GM12872 (cell line): ENCODE measurements around the gene GFRA1.

Experiments used
- TF ChIP-seq, protein P1 (sequence below): IDR thresholded peaks from 3 replicates; pipeline ENCODE4 v1.5.1; 2011; ENCODE audit warnings: low read depth, mild to moderate bottlenecking, low read length, moderate library complexity; ENCODE audit not compliant: insufficient read depth

GFRA1 gene

DNA sequence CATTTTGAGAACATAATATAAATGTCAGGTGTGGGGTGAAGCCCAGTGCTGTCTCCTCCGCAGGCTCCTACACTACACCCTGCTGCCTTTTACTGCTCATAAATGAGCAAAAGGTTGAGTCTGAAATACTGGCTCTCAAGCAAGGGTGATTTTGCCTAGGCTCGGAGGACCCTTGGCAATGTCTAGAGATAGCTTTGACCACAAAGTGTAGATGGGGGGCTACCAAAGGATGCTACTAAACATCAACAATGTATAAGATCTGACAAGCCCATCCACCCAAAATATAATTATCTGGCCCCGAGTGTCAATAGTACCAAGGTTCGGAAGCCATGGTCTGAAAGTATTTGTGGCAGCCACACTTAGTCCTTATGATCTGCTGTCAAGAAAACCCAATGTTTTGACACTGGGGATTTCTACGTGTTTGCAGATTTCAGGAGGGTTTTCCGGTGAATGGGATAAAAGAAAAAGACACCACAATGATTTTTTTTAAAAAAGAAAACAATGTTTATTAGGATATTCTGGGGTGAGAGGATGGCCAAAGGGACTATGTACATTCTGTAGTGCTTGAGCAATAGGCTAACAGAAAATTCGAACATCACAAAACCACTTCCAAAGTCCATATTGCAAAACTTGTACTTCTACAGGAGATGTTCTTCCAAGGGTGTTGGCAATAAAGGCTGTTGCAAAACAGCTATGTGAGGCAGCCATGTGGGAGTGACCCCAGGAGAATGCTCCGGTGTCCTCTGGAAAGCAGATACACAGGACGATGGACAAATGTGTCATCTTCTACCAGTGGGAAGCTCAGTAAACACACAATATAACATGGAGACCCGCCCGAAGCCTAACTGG, 216.3 kb downstream of the GFRA1 start:
- TF ChIP-seq, protein P1, sequence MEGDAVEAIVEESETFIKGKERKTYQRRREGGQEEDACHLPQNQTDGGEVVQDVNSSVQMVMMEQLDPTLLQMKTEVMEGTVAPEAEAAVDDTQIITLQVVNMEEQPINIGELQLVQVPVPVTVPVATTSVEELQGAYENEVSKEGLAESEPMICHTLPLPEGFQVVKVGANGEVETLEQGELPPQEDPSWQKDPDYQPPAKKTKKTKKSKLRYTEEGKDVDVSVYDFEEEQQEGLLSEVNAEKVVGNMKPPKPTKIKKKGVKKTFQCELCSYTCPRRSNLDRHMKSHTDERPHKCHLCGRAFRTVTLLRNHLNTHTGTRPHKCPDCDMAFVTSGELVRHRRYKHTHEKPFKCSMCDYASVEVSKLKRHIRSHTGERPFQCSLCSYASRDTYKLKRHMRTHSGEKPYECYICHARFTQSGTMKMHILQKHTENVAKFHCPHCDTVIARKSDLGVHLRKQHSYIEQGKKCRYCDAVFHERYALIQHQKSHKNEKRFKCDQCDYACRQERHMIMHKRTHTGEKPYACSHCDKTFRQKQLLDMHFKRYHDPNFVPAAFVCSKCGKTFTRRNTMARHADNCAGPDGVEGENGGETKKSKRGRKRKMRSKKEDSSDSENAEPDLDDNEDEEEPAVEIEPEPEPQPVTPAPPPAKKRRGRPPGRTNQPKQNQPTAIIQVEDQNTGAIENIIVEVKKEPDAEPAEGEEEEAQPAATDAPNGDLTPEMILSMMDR = no peak

DNA sequence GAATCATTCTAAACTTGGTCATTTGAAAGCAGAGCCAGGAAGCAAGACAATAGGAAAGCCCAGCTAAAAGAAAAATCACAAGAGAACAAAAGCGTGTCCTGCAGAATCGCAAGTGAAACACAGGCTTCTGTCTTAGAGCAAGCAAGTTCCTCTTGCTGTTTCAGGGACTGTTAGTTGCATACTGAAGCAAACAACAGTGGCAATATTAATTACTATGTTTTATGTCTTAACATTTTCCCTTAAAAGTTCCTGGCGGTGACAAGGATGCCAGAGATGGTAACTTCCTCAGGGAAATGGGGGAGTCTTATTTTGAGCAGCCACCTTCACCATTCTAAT, 217.1 kb downstream of the GFRA1 start:
- TF ChIP-seq, protein P1 = no peak

DNA sequence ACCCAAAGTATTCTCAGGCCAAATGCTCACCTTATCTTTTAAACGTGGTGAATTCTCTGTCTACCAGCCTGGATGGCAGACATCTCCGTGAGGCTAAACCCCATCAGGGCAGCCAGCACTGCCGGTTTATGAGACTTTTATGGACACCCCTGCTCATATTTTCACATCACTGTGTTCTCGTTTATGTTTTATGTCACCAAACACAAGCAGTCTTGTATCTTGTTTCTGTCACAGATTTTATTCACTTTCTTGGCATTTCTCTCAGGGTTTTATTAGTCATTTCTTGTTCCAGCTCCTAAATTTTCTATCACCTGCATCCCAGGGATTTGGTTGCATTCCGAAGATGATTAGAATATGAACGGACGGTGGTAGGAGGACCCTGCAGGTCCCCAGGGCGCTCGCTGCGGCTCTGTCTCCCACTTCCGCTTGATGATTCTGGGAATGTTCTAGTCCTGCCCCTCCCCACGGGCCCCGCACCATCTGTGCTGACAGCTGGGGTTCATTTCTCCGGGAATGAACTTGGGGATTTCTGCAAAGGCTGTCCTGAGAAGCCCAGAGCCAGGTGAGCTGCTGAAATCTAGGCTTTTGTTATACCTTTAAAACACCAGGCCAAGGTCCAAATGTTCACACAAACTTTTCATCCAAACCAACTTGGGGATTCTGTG, 217.6 kb downstream of the GFRA1 start:
- TF ChIP-seq, protein P1 = no peak

DNA sequence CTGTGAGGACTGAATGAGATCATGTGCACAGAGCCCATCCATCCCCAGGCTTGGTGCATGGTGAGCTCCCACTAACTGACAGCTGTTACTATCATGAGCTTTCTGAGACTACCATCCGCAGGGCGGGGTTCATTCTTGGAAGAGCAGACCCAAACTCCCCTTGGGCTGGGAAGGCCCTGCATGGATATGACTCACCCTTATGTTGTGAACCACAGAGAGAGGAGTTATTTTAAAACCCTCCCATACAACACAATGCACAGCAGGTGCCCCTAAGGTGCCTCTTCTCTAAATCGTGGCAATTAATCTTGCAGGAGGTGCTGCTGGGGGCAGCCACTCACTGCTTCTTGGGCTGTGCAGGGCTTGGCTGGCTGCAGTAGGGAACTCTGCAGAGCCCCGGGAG, 219.1 kb downstream of the GFRA1 start:
- TF ChIP-seq, protein P1 = no peak

DNA sequence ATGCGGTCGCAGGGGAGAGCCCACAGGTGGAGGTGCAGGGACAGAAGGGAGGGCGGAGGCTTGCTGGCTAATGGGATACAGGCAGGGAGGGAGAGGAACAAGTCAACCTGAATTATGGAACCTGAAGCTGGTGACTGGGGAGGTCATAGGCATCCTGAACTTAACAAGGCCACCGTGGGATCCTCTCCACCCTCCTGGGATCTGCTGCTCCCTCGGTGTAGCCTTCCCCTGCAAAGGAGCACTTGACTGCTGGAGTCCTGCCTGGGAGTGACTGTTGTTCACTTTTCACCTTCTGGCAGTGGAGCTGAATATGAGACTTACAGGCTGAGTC, 223.1 kb downstream of the GFRA1 start:
- TF ChIP-seq, protein P1 = no peak

- TF ChIP-seq, protein P1 = no peak
Measured at GRCh38 chr10:116049158-116049973, 223.6 kb downstream of the GFRA1 start.
